Prostate gland (tissue), 2 donors: ENCODE data around the gene FCRL4. TPM values are rescaled to one million over a fixed set of nuclear protein-coding genes. Genes with fewer than 3 reads are reported as not detected.

ENCODE experiments used
- DNase-seq: peaks from one replicate; pipeline ENCODE4 v3.0.0-alpha.2; 2019; ENCODE audit warnings: low spot score
- H3K27ac ChIP-seq, 2 donors: fragments of 200-600 bp; sonication (generic); 2 replicates each; pipeline ENCODE4 v1.5.1; 2017 to 2019
- H3K27me3 ChIP-seq: fragments of 200-600 bp; sonication (generic); replicated peaks from 2 replicates; pipeline ENCODE4 v1.5.1; 2019; ENCODE audit not compliant: insufficient read depth
- H3K36me3 ChIP-seq, 2 donors: fragments of 200-600 bp; sonication (generic); 1 replicate in 1 of 2; 2 replicates in 1 of 2; pipeline versions ENCODE4 v1.5.1 to v1.8.1; 2017 to 2019
- H3K4me1 ChIP-seq: fragments of 200-600 bp; sonication (generic); replicated peaks from 2 replicates; pipeline ENCODE4 v1.5.1; 2019
- H3K4me3 ChIP-seq, 2 donors: fragments of 200-600 bp; sonication (generic); 2 replicates each; pipeline ENCODE4 v1.5.1; 2017 to 2019
- H3K9me3 ChIP-seq: fragments of 200-600 bp; sonication (generic); 2 replicates; pipeline ENCODE4 v1.5.1; 2017
- CTCF ChIP-seq, 4 experiments: fragments of 200-600 bp in 2 of 4; fragments of 450-650 bp in 2 of 4; sonication (generic) in 2 of 4; IDR thresholded peaks; 1 replicate in 3 of 4; 2 replicates in 1 of 4; pipeline ENCODE4 v1.5.1; 2016 to 2019; ENCODE audit warnings: antibody characterized with exemption in 4 of 4, mild to moderate bottlenecking in 2 of 4, moderate library complexity in 2 of 4
- POLR2A ChIP-seq: fragments of 450-650 bp; IDR thresholded peaks from one replicate; pipeline ENCODE4 v1.6.1; 2016; ENCODE audit warnings: antibody characterized with exemption, mild to moderate bottlenecking
- POLR2AphosphoS5 ChIP-seq: sonication (generic); formaldehyde crosslinking; IDR thresholded peaks from one replicate; pipeline ENCODE4 v1.6.1; 2017; ENCODE audit warnings: antibody characterized with exemption
- WGBS: methylation state at CpG from one replicate; pipeline ENCODE4 v1.1.5; 2018; 5-methylcytosine and 5-hydroxymethylcytosine counted together
- intact Hi-C: fragments of 100-400 bp; cut with DNase I; formaldehyde crosslinking; loops from one replicate; pipeline ENCODE4 v1.14.2; 2022
- total RNA-seq, 2 donors: library from RNA; depleted of rRNA; stranded (reverse); fragments of >200 nt; gene quantifications; one replicate each; pipeline ENCODE4 v1.1.0, GENCODE V29; 2016

Gene FCRL4
- total RNA-seq, 2 donors from 2014 or later = 0.28 TPM; not detected in 1

- Histone ChIP-seq H3K4me3 (no peak overlapping the region), H3K27me3 (no peaks in the 10 kb centered on the region), H3K4me1 (no peaks in the 10 kb centered on the region), H3K36me3 (no peaks in the 10 kb centered on the region), H3K27ac (no peak overlapping the region), H3K9me3 (no peaks in the 10 kb centered on the region)
- intact Hi-C loops = no loop called here
- TF ChIP-seq POLR2A (no peak), CTCF (IDR thresholded peaks at IDR 0.05) (no peak), POLR2AphosphoS5 (no peak)
- DNase-seq = no peak
- WGBS = 80% methylated on average over 6 of the region's 6 CpGs
These were observed 1.5 kb downstream of the FCRL4 start for GRCh38 chr1:157596384-157596783.

- Histone ChIP-seq H3K36me3 (no peaks in the 10 kb centered on the region), H3K27me3 (no peaks in the 10 kb centered on the region), H3K27ac (no peak overlapping the region), H3K4me1 (no peaks in the 10 kb centered on the region), H3K9me3 (no peaks in the 10 kb centered on the region), H3K4me3 (no peak overlapping the region)
- WGBS = 72% methylated on average over 2 of the region's 2 CpGs
- TF ChIP-seq POLR2A (no peak), POLR2AphosphoS5 (no peak), CTCF (IDR thresholded peaks at IDR 0.05) (no peak)
- DNase-seq = no peak
- intact Hi-C loops = no loop called here
These were observed 2.5 kb downstream of the FCRL4 start for GRCh38 chr1:157595356-157595755.

GRCh38 chr1:157585984-157586383 lies 11.9 kb downstream of the FCRL4 start:
- no peak for DNase-seq
- Histone ChIP-seq H3K4me3 (no peak overlapping the region), H3K4me1 (no peaks in the 10 kb centered on the region), H3K36me3 (no peaks in the 10 kb centered on the region), H3K27me3 (no peaks in the 10 kb centered on the region), H3K27ac (no peak overlapping the region), H3K9me3 (no peaks in the 10 kb centered on the region)
- WGBS = 29% methylated on average over 4 of the region's 4 CpGs
- intact Hi-C loops = no loop called here
- TF ChIP-seq CTCF (IDR thresholded peaks at IDR 0.05) (no peak), POLR2A (no peak), POLR2AphosphoS5 (no peak)

GRCh38 chr1:157584503-157584902 lies 13.4 kb downstream of the FCRL4 start:
- TF ChIP-seq CTCF (IDR thresholded peaks at IDR 0.05) (no peak), POLR2A (no peak), POLR2AphosphoS5 (no peak)
- Histone ChIP-seq H3K27ac (no peak overlapping the region), H3K4me3 (no peak overlapping the region), H3K27me3 (no peaks in the 10 kb centered on the region), H3K9me3 (no peaks in the 10 kb centered on the region), H3K36me3 (no peaks in the 10 kb centered on the region), H3K4me1 (no peaks in the 10 kb centered on the region)
- DNase-seq = no peak
- intact Hi-C loops = no loop called here
- WGBS = 52% methylated on average over 3 of the region's 3 CpGs

- WGBS = 56% methylated on average over 1 of the region's 1 CpG
These were observed 17.1 kb downstream of the FCRL4 start for GRCh38 chr1:157580828-157581210.

More at GRCh38 chr1:157580828-157581210, 17.1 kb downstream of the FCRL4 start:
- Histone ChIP-seq H3K4me1 (no peaks in the 10 kb centered on the region), H3K4me3 (no peak overlapping the region), H3K36me3 (no peaks in the 10 kb centered on the region), H3K27me3 (no peaks in the 10 kb centered on the region), H3K27ac (no peak overlapping the region), H3K9me3 (no peaks in the 10 kb centered on the region)
- TF ChIP-seq POLR2AphosphoS5 (no peak), CTCF (IDR thresholded peaks at IDR 0.05) (no peak), POLR2A (no peak)
- DNase-seq = no peak
- intact Hi-C loops = no loop called here
